ACHN (cell line): ENCODE results near the gene FMNL1.

ENCODE experiments used
- DNase-seq: peaks from one replicate; pipeline ENCODE4 v3.0.0-alpha.2; 2015
- in situ Hi-C: cut with HindIII; loops from 2 replicates; pipeline ENCODE4 v1.10.0; 2017; ENCODE audit warnings: low sequenced_read_pairs, low pct_ligation_motif_present, low pct_unique_long_range_greater_than_20kb

Gene FMNL1

DNA sequence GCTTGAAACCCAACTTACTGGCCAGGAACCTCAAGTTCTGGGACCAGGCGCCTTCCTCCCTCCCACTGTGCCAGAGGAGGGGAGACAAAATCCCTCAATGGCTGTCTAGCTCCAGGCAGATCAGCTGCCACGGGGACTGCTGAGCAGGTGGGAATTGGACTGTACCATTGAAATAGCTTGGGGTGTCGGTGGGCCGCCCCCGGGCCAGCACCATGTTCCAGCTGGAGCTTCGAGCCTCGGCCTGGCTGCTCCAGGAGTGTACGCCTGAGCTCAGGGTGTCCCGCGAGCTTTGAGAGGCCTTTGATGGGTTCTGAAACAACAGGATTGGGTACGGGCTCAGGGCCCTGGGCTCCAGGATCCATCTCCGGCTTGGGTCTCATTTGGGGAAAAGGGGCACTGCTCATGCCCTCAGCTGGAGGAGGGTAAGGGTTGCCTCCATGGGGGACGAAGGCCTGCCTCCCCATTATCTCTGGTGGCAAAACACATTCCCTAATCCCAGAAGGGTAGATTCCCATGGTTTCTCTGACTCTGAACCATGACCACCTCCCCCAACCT, 44.8 kb downstream of the FMNL1 start:
- in situ Hi-C loops: no loop called here

DNA sequence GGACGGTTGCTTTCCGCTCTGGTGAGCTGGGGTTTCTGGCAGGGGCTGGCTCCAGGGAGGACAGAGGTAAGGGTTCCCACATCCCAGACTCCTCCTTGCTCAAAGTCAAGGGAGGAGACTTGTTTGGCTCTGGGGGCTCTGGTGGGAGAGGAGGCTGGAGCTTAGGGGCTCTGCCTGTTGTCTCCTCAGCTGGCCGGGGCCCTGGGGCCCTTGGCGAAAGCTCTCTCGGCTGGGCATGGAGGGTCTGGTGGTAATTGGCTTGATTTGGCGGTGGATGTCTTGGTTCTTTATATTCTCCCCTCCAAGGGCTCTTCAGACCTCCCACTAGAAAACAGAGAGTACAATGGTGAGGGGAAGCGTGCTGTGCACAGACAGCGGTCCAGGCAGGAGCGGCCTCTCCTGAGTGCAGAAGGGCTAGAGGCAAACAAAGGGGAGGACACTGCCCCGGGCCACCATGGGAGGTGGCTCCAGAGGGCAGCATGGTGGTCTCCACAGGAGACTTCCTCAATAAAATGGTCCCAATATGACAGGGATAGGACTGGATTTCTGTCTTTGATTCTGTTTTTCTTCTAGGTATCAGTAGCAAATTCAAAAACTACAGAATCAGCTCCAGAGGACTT, 45.9 kb downstream of the FMNL1 start:
- DNase-seq: no peak
- in situ Hi-C loops: no loop called here

More for the DNA sequence above, 44.8 kb downstream of the FMNL1 start:
- no peak for DNase-seq

DNA sequence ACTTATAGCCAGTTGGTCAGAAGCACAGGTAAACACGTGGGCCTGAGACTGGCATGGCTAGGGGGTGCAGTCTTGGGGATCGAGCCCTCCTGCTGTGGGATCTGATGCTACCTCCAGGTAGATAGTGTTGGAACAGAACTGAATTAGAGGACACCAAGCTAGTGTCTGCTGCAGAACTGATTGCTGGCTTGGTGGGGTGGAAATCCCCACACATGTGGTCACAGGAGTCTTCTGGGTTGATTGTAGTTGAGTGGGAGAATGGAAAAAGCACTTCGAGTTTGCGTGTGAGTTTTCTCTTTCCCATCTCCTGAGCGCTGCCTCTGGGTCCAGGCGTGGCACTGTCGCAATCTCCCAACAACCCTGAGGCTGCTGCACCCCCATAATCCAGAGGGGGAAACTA, 48.2 kb downstream of the FMNL1 start:
- in situ Hi-C loops: no loop called here
- no peak for DNase-seq

DNA sequence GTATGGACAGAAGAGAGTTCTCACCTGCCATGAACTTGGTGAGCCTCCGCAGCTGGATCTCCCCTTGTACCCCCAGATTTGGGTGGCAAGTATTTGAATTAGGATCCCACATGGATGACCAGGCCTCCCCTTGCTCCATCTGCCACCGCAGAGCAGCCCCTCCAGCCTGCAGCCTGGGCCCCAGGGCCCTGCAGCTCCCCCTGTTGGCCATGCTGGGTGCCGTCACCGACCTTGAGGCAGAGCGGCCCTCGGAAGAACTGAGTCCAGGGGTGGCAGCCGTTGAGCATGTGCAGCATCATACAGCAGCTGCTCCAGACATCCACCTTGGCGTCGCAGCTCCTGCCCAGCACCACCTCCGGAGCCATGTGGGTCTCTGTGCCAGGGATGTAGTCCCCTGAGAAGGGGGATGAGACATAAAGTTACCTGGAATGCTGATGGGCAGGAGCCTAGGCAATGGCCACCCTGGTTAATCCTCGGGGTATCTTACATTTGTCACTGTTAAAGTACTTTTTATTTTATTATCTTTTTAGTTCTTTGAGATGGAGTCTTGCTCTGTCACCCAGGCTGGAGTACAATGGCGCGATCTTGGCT, 49.2 kb downstream of the FMNL1 start:
- peak; percentile 38 for DNase-seq
- in situ Hi-C loops: no loop called here

DNA sequence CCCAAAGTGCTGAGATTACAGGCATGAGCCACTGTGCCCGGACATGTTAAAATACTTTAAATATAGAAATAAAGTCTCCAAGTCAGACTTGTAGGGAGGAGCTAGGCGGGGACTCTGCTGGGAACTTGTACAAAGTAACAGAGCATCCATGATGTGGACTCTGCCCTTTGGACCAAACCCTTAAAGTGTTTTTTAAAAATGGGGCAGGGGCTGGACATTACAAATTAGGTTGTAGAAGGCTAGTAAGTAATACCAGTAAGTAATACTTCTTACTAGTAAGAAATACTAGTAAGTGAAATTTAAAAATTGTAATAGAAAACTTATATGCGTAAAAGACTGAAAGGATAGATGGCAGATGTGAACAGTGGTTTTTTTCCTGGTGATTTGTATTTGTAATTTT, 49.9 kb downstream of the FMNL1 start:
- no peak for DNase-seq
- in situ Hi-C loops: no loop called here

DNA sequence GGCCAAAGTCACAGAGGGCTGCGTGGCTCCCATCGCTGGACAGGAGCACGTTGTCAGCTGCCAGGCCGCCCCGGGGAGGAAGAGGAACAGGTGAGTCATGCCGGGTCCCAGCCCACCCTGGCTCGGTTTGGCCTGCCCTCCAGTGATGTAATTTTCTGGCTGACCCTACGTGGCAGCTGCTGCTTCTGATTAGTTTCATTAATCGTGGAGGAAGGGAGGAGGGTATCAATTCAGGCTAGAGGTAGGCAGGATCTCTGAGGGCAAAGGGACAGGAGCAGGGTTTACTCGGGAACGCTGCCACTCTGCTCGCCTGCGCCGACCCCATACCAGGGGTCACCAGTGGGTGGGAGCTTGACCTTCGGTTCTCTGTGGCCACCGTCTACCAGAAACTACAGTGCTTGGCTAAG, 51.9 kb downstream of the FMNL1 start:
- in situ Hi-C loops: no loop called here
- DNase-seq: no peak

DNA sequence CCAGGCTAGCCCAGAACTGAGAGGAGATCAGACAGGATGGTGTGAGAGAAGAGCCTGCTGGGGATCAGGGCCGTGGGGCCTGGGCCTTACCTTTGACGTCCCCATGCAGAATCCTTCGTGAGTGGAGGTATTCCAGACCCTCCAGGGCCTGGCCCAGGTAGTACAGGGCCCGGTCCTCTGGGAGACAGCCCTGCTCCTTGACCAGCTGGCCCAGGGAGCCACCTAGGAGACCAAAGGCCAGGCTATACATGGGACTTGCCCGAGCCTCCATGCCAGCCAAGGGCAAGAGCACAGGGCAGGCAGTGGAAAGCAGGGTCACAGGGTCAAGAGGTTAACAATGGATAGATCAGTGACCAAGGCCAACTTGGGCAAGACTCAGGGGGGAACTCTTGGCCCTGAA, 52.3 kb downstream of the FMNL1 start:
- DNase-seq: no peak
- in situ Hi-C loops: no loop called here

DNA sequence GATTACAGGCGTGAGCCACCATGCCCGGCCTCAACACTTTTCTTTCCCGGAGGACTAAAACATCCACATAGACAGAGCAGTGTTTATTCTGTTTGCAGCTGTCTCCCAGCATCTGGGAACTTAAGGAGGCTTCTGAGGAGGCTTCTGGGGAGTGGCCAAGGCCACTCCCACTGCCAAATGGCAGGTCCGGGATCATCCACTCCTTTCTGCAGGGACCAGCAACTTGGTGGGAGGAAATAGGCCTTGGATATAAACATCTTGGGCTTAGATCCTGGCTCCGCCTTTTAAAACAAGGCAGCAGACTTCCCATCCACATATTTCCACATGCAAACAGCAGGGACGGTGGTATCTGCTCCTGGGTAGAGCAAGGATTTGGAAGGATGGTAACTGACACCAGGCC, 54.3 kb downstream of the FMNL1 start:
- DNase-seq: no peak
- in situ Hi-C loops: no loop called here

DNA sequence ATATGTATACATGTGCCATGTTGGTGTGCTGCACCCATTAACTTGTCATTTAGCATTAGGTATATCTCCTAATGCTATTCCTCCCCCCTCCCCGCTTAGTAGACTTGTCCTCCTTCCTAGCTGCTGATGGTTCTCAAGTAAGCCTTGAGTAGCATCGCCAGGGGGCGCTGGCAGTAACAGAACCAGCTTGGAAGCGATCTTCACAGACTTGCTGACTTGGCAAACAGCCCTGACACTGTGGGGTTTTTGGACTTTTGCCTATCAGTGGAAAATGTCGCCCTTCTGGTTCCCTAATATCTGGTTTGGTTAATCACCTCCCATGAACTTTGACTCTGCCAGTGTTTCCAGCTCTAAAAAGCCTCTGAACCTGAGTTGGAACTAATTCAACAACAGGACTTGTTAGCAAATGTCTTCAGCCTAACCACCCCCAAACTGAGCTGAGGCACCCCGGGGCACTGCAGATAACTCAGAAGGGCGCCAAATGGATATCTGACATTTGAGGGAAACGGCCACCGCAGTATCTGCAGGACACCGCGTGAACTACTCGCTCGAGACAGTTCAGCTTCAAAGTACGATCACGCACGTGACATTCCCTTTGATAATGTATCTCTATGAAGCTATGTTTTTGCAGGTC, 55.6 kb downstream of the FMNL1 start:
- in situ Hi-C loops: no loop called here
- peak; percentile 91 for DNase-seq

DNA sequence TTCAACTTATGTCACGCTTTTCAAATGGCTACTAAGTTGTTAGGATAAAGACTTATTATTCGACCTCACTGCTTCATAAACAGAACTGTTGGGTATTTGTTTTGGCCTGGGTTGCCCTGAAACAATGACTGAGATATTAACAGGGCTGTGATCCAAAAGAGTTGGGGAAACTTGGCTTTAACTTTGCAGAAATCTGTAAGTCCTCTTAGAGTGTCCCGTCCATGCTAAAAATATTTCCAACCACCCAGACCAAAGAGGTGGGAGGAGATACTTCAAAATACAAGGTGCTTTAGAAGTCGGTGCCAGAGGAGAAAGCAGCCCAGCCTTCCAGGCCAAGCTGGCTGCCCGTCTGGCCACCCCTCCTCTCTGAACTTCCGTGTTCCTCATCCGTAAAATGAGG, 56.3 kb downstream of the FMNL1 start:
- in situ Hi-C loops: no loop called here

DNA sequence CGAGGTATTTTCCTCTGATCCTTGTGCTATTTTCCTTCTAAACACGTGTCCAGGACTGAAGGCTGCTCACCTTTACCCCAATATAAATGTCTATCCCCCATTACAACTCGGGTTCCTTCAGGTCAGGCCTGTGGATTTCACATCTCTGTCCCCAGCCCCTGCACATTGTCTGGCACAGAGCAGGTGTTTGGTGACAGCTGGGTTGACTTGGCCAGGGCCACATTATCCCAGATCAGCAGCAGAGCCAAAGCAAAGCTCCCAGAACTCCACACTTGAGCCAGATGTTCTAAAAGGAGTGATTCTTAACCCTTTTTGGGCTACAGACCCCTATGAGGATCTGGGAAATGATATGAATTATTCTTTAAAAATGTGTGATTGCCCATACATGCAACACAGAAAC, 58.2 kb downstream of the FMNL1 start:
- in situ Hi-C loops: no loop called here
- no peak for DNase-seq

More for the DNA sequence above, 56.3 kb downstream of the FMNL1 start:
- no peak for DNase-seq

DNA sequence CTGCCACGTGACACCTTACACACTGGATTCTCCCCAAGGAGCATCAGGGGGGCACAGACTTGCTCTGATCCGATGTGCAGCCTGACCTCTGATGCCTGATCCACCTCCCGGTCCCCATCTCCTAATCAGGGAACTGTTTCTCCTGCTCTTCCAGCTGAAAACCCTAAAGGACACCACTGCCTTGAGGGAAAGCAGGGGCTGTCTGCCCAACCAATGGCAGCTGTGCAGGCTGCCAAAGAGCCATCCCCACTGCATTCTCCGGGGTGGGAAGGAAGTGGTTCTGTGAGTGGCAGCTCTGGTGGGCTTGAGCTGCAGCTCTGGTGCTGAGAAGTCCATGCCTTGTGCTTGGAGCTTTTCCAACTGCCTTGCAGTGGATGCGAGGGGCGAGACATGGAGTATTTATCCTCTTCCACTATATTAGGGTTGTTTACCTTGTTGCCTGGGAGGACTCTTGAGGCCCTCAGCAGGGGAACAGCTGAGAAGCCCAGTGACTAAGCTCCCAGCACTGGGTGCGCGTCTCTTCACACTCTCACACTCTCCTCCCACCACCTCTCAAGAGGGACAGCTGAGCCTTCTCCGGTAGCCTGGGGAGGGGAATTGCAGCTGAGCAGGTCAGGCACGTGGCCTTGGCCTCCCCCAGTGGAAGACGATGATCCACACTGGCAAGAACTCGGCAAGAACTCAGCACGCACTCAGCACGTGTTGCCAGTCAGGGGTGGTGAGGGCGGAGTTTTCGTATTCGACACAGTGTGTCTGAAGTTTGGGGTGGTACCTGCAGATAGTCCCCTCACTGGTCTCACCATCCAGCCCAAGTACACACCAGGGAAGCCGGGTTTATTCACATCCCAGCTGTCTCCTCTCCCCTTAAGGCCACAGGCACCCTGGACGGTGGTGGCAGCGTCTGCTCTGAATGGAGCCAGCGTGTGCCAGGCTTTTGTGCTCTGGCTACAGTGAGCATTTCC, 61.3 kb downstream of the FMNL1 start:
- DNase-seq: no peak
- in situ Hi-C loops: no loop called here

DNA sequence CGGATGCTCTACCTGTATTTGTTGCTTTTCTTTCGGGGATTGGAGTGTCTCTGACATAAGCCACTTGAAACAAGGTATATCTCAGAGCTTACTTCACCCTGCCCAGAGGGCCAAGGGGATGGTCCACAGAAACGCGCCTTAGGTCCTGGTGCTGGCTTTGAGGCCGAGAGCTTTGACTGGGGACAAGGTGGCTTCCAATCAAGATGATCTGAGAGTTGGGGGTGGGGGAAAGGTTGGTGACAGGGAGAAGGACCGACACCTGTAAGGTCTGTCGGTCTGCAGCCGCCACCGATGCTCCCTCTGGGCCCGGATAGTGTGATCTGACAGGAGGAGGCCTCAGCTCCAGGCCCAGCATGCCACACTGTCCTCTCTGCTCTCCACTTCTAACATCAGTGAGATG, 62.0 kb downstream of the FMNL1 start:
- in situ Hi-C loops: no loop called here
- DNase-seq: no peak

DNA sequence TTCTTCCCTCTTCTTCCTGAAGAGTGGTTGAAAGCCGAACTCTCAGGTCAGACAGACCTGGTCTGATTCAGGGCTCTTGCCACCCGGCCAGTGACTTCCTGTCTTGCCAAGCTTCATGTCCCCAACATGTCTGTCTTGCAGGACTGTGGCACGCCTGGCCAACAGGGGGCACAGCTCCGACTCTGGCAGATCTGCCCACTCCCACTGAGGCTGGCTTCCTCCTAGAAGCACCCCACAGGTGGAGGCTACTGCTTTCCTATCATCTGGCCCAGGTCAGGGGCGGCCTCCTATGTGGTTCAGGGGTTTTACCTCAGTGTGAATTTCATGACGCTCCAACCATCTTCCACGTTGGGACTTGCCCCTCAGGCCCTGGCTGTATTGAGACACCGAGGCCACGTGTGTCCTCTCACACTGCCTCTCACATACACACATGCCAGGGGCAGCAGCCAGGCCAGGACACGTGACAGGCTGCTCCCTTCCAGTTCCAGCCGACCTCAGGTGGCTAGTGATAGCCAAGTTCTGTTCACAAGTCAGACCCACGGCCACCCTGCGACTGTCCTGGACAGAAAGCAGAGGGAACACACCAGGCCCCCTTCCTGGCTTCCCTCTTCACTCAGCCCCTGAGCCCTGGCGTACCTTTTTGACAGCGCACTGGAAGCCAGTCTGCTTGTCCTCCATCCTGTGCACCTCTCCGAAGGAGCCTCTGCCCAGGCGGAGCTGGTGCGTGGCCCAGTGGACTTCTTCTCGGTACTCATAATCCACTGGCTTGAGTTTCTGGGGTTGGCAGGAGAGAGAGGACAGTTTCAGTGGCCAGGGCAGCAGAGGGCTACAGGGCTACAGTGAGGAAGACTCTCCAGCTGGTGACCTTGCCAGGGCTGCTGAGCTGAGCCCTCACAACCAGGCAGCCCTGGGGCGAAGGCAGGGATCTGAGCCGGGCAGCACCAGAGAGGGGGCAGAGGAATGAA, 62.8 kb downstream of the FMNL1 start:
- in situ Hi-C loops: no loop called here
- peak; percentile 33 for DNase-seq

DNA sequence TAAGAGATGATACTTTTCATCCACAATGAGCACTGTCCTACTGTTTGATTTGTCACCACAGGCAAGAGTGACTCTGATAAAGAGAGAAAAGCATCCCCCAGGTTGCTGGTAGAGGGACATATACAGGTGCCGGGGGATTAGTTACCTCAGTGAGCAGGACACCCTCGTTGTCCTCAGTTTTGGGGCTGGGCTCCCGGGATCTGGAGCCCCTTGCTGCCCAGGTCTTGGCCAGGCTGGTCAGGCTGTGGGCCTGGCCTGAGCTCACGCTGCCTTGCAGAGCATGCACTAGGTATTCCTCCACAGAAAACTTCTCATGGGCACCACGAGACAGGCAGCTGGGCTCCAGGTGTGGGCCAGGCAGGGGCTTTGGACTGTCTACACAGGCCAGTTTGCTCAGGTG, 64.6 kb downstream of the FMNL1 start:
- DNase-seq: no peak
- in situ Hi-C loops: no loop called here

DNA sequence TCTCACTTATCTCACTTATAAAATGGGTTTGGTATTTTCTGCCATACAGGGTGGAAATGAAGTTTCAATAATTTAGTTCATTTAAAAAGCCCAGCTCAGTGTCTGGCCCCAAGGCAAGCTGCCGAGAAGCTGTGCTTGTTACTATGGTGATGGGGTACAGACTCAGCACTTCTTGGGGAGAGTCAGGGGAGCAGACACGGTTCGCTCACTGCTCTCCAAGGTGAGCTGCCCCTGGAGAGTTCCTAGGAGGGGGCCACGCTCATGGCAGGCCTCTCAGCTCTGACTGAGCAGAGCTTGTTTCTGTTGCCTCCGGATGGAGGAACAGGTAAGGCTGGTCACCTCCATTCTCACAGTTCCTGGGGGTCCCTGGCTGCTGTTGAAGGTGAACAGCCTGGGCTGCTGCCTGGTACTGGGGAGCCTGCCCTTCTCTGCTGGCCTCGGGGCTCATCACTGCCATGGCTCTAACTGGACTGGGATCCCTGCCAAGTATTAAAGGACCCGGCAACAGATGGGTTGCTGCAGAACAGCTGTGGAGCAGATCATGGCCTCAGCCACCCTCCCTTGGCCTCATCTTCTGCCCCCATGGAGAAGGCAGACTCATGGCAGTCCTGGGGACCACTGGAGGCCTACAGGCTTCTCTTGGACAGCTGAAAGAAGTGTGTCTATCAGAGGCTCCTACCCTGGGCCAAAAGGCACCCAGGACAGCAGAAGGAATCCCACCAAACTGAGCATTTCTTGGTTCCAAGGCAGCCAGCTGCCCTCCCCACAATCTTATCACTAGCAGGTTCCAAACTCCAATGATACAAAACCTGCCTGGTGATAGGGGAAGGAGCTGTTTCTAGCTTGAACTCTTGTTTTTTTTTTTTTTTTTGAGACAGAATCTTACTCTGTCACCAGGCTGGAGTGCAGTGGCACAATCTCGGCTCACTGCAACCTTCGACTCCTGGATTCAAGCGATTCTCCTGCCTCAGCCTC, 66.1 kb downstream of the FMNL1 start:
- in situ Hi-C loops: no loop called here
- no peak for DNase-seq

DNA sequence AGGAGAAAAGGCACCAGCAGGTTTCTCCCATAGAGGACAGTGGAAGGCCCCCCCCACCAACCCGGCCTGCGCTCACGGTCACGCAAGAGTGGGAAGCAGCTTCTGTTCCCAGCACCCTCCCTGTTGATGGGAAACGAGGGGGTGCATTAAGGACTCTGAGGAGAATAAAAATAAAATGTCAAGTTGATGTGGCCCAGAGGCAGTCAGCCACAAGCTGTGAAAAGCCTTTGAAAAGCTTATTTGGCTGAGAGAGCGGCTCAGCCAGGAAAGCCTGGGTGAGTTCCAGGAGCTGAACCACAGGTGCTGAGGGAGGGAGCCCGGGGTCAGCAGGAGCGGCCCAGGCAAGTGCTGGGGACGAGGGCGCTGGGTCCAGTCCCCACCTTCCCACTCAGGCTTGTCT, 67.1 kb downstream of the FMNL1 start:
- no peak for DNase-seq
- in situ Hi-C loops: no loop called here
